GM12878 (cell line): ENCODE measurements around the gene DNTT. TPM values are rescaled to one million over a fixed set of nuclear protein-coding genes. Genes with fewer than 3 reads are reported as not detected.

Source experiments
- ATAC-seq: fragments of 200-7000 bp; cut with Tn5 transposase; 3 replicates; pipeline ENCODE4 v1.9.1; 2020; ENCODE audit warnings: mild to moderate bottlenecking, moderate library complexity
- BruUV-seq: library from RNA; stranded (reverse); fragments of 400-500 nt; replicated peaks from 2 replicates; lab custom pipeline; 2021; lab: Mats Ljungman, UMichigan
- CTCF ChIA-PET: fragments of 300-600 bp; sonication (Branson Sonifier 250); formaldehyde crosslinking; extraction: SDS; loops from one replicate; lab custom pipeline; 2021; ENCODE audit warnings: inconsistent platforms; lab: Yijun Ruan, JAX
- POLR2A ChIA-PET: fragments of 350-600 bp; formaldehyde crosslinking; extraction: SDS; loops from one replicate; lab custom pipeline; 2021; ENCODE audit warnings: inconsistent platforms; lab: Charles Lee
- RAD21 ChIA-PET: fragments of 300-600 bp; sonication (Branson Sonifier 250); formaldehyde crosslinking; loops from one replicate; lab custom pipeline; 2023; ENCODE audit warnings: antibody characterized with exemption; ENCODE audit not compliant: unreplicated experiment; lab: Charles Lee
- SMC1A ChIA-PET: fragments of 300-600 bp; sonication (Branson Sonifier 250); formaldehyde crosslinking; loops from one replicate; lab custom pipeline; 2023; ENCODE audit not compliant: unreplicated experiment, uncharacterized antibody; lab: Charles Lee
- DNase-seq: peaks from one replicate; pipeline ENCODE4 v3.0.0-alpha.2; 2011; ENCODE audit warnings: low read depth, low spot score
- FAIRE-seq: peaks from 3 replicates; lab custom pipeline; 2011; peaks lifted over from hg19 to GRCh38; lab: Jason Lieb, UNC
- H2AFZ ChIP-seq: 2 replicates; pipeline ENCODE4 v1.6.0; 2011; ENCODE audit warnings: low read depth, low read length, control low read depth; ENCODE audit not compliant: control insufficient read depth
- H3K27ac ChIP-seq: 2 replicates; pipeline ENCODE4 v1.5.1; 2011; ENCODE audit warnings: control low read depth; ENCODE audit not compliant: control insufficient read depth, insufficient read depth
- H3K27me3 ChIP-seq, 2 experiments: replicated peaks in 1 of 2; 2 replicates each; pipeline versions ENCODE4 v1.6.0 to v1.6.1; 2011; ENCODE audit warnings: low read length in 1 of 2; ENCODE audit not compliant: control insufficient read depth in 2 of 2, insufficient read depth in 2 of 2
- H3K36me3 ChIP-seq, 2 experiments: 2 replicates each; pipeline ENCODE4 v1.5.1; 2011; ENCODE audit warnings: low read length in 1 of 2; ENCODE audit not compliant: control insufficient read depth in 2 of 2, insufficient read depth in 2 of 2
- H3K4me1 ChIP-seq: 2 replicates; pipeline ENCODE4 v1.6.1; 2011; ENCODE audit warnings: mild to moderate bottlenecking, low read length, moderate library complexity, mixed read lengths; ENCODE audit not compliant: control insufficient read depth, insufficient read depth
- H3K4me2 ChIP-seq: 2 replicates; pipeline ENCODE4 v1.6.0; 2011; ENCODE audit warnings: control low read depth; ENCODE audit not compliant: control insufficient read depth, insufficient read depth
- H3K4me3 ChIP-seq: fragments of 200-600 bp; sonication (generic); 2 replicates; pipeline ENCODE4 v1.5.1; 2016
- H3K79me2 ChIP-seq: 2 replicates; pipeline ENCODE4 v1.6.0; 2011; ENCODE audit warnings: low read length; ENCODE audit not compliant: control insufficient read depth, insufficient read depth
- H3K9ac ChIP-seq: 2 replicates; pipeline ENCODE4 v1.8.0; 2011; ENCODE audit warnings: low read length, control low read depth, mixed read lengths; ENCODE audit not compliant: control insufficient read depth, insufficient read depth
- H3K9me3 ChIP-seq: replicated peaks from 3 replicates; pipeline ENCODE4 v1.5.1; 2011; ENCODE audit warnings: mild to moderate bottlenecking, low read length; ENCODE audit not compliant: control insufficient read depth, insufficient read depth
- H4K20me1 ChIP-seq: 2 replicates; pipeline ENCODE4 v1.6.0; 2011; ENCODE audit not compliant: control insufficient read depth, insufficient read depth
- BCLAF1 ChIP-seq: fragments of 450-650 bp; IDR thresholded peaks from 2 replicates; pipeline ENCODE4 v1.6.1; 2017; ENCODE audit warnings: antibody characterized with exemption, mild to moderate bottlenecking, moderate library complexity
- CHD1 ChIP-seq: IDR thresholded peaks from 2 replicates; pipeline ENCODE4 v1.6.1; 2012; ENCODE audit warnings: low read depth, low read length, improper control_type of control experiment
- EED ChIP-seq: sonication (generic); IDR thresholded peaks from 2 replicates; pipeline ENCODE4 v1.6.1; 2016; ENCODE audit warnings: antibody characterized with exemption, low read depth
- GATAD2B ChIP-seq: fragments of 450-650 bp; conservative IDR thresholded peaks from 2 replicates; pipeline ENCODE4 v1.6.1; 2017; ENCODE audit warnings: low read depth, mild to moderate bottlenecking, moderate library complexity
- IRF5 ChIP-seq: fragments of 450-650 bp; IDR thresholded peaks from 2 replicates; pipeline ENCODE4 v1.6.1; 2017; ENCODE audit warnings: borderline replicate concordance
- PBX3 ChIP-seq: IDR thresholded peaks from 2 replicates; pipeline ENCODE4 v1.6.1; 2011; ENCODE audit warnings: mild to moderate bottlenecking, low read depth, low read length, moderate library complexity; ENCODE audit not compliant: insufficient replicate concordance
- PML ChIP-seq: IDR thresholded peaks from 2 replicates; pipeline ENCODE4 v1.6.1; 2012; ENCODE audit warnings: low read length, inconsistent platforms
- RUNX3 ChIP-seq: IDR thresholded peaks from 2 replicates; pipeline ENCODE4 v1.6.1; 2012; ENCODE audit warnings: low read length, inconsistent platforms
- SIX5 ChIP-seq: IDR thresholded peaks from 2 replicates; pipeline ENCODE4 v1.6.1; 2011; ENCODE audit warnings: mild to moderate bottlenecking, low read depth, low read length, moderate library complexity; ENCODE audit not compliant: severe bottlenecking
- SREBF1 ChIP-seq: IDR thresholded peaks from 2 replicates; pipeline ENCODE4 v1.6.1; 2012; ENCODE audit warnings: mild to moderate bottlenecking, low read length
- STAT3 ChIP-seq: IDR thresholded peaks from 2 replicates; pipeline ENCODE4 v1.6.1; 2011; ENCODE audit warnings: low read depth, low read length, improper control_type of control experiment
- TAF1 ChIP-seq: IDR thresholded peaks from 2 replicates; pipeline ENCODE4 v1.6.1; 2011; ENCODE audit warnings: mild to moderate bottlenecking, low read depth, low read length, borderline replicate concordance
- ZBTB40 ChIP-seq: fragments of 450-650 bp; IDR thresholded peaks from 2 replicates; pipeline ENCODE4 v1.6.1; 2016; ENCODE audit warnings: mild to moderate bottlenecking, moderate library complexity, borderline replicate concordance
- ZNF384 ChIP-seq: IDR thresholded peaks from 2 replicates; pipeline ENCODE4 v1.6.1; 2012; ENCODE audit warnings: low read depth, mild to moderate bottlenecking, low read length, improper control_type of control experiment, borderline replicate concordance
- WGBS: methylation state at CpG from one replicate; pipeline ENCODE4 v1.1.6; 2016; ENCODE audit warnings: low lambda C conversion rate; ENCODE audit not compliant: insufficient replicate concordance, insufficient coverage; ENCODE audit errors: missing lambda C conversion rate; 5-methylcytosine and 5-hydroxymethylcytosine counted together
- in situ Hi-C: fragments of 300-500 bp; cut with MboI; formaldehyde crosslinking; loops from 9 replicates; pipeline ENCODE4 v1.14.3; 2018; ENCODE audit warnings: mixed read lengths
- intact Hi-C: fragments of 100-400 bp; cut with micrococcal nuclease; formaldehyde crosslinking; loops from one replicate; pipeline ENCODE4 v1.14.2; 2022; ENCODE audit not compliant: unreplicated experiment
- polyA plus RNA-seq, 11 experiments: library from polyadenylated mRNA; depleted of rRNA in 4 of 11; unstranded in 6 of 11; stranded (reverse) in 5 of 11; fragments of >200 nt; fragmentation: Nextera tagmentation in 4 of 11; fragmentation: Illumina TruSeq in 1 of 11; extraction: Ambion mirVana in 4 of 11; extraction: Trizol in 1 of 11; gene quantifications; 1 replicate in 1 of 11; 2 replicates in 10 of 11; pipeline versions ENCODE4 v1.2.1 to v1.2.3, GENCODE V29; 2011 to 2016; ENCODE audit warnings: inconsistent platforms in 2 of 11, missing spikeins in 2 of 11, low read depth in 1 of 11
- total RNA-seq, 4 experiments: library from RNA; depleted of rRNA in 3 of 4; stranded (reverse); fragments of >200 nt in 3 of 4; fragmentation: Illumina TruSeq in 1 of 4; extraction: Trizol in 1 of 4; gene quantifications; 2 replicates each; pipeline versions ENCODE4 v1.2.1 to v1.2.3, GENCODE V29; 2013 to 2021

The DNTT gene
- total and polyA plus RNA-seq, 10 of the 15 experiments (the other 5 are each of a cell fraction or from before 2014, with no cell fraction given) = 0.06 to 0.13 (median 0.09) TPM; not detected in 5

- no peaks in the 10 kb centered on the region for H4K20me1 ChIP-seq
- ChIA-PET RAD21 (no interaction called here), CTCF (interaction anchor here (1.2 to 2.7 kb wide), 2 partner anchors 17 to 81 kb away, joined by 3 to 12 read pairs; no protein-coding TSS in a partner anchor), SMC1A (no interaction called here), POLR2A (no interaction called here)
- no peak overlapping the region for H3K27ac ChIP-seq
- H3K9me3 ChIP-seq = no peaks in the 10 kb centered on the region
- no peaks in the 10 kb centered on the region for H3K36me3 ChIP-seq
- H3K79me2 ChIP-seq = no peaks in the 10 kb centered on the region
- FAIRE-seq (no peak), DNase-seq (no peak), ATAC-seq (no peak)
- intact Hi-C loops (no loop called here), in situ Hi-C loops (no loop called here)
- H3K4me2 ChIP-seq = no peak overlapping the region
- TF ChIP-seq TAF1 (no peak), IRF5 (no peak), SIX5 (no peak), CHD1 (no peak), PBX3 (no peak), STAT3 (no peak), GATAD2B (no peak), RUNX3 (no peak), EED (no peak), SREBF1 (no peak), ZNF384 (no peak), PML (no peak), BCLAF1 (no peak), ZBTB40 (no peak)
- no peak overlapping the region for H2AFZ ChIP-seq
- H3K4me3 ChIP-seq = no peak overlapping the region
- 52% methylated on average over 3 of the region's 3 CpGs for WGBS
- no peaks in the 10 kb centered on the region for H3K4me1 ChIP-seq
- H3K9ac ChIP-seq = no peak overlapping the region
- BruUV-seq = no TSS peak
- peaks cover 0 to 2% of the 10 kb centered on the region in 2 experiments; a peak in 1 of 4 replicates for H3K27me3 ChIP-seq
Measured at GRCh38 chr10:96311180-96311715, 7.0 kb downstream of the DNTT start.
